Activated gamma-delta T cell treated with Interleukin-2 at 50 U/mL for 16 hours (primary cell): ENCODE measurements around the gene IDUA.
"Not testable (repeated sequence)": the region's sequence is repeated elsewhere in the genome, so short reads cannot be mapped to it uniquely, and the experiment has no call there.

Experiments used
- DNase-seq: peaks from one replicate; pipeline ENCODE4 v3.0.0-alpha.2; 2020

The IDUA gene

GRCh38 chr4:986879-987623, at the start of gene IDUA:
IDUA (plus strand) TSS chr4:987044; CDS start chr4:987085, 41 bp downstream.
- peak; percentile 86 for DNase-seq

GRCh38 chr4:939508-939907, 47.3 kb upstream of the IDUA start:
- not testable (repeated sequence) for DNase-seq

GRCh38 chr4:945274-946102, 41.4 kb upstream of the IDUA start:
- no peak for DNase-seq

GRCh38 chr4:946103-946450, 40.8 kb upstream of the IDUA start:
- DNase-seq = no peak

- no peak for DNase-seq
Observed at GRCh38 chr4:946517-947471, 40.0 kb upstream of the IDUA start.

- DNase-seq = no peak
Observed at GRCh38 chr4:947491-947971, 39.3 kb upstream of the IDUA start.

GRCh38 chr4:948101-948935, 38.5 kb upstream of the IDUA start:
- DNase-seq = no peak

- DNase-seq = no peak
Observed at GRCh38 chr4:948936-949300, 37.9 kb upstream of the IDUA start.

- DNase-seq = no peak
Observed at GRCh38 chr4:949656-950055, 37.2 kb upstream of the IDUA start.

GRCh38 chr4:950136-951020, 36.5 kb upstream of the IDUA start:
- no peak for DNase-seq

- no peak for DNase-seq
Observed at GRCh38 chr4:951186-951585, 35.7 kb upstream of the IDUA start.

- no peak for DNase-seq
Observed at GRCh38 chr4:951594-952468, 35.0 kb upstream of the IDUA start.

GRCh38 chr4:952881-953573, 33.8 kb upstream of the IDUA start:
- no peak for DNase-seq

GRCh38 chr4:953574-953915, 33.3 kb upstream of the IDUA start:
- no peak for DNase-seq

- no peak for DNase-seq
Observed at GRCh38 chr4:954211-955020, 32.4 kb upstream of the IDUA start.

- no peak for DNase-seq
Observed at GRCh38 chr4:955161-955921, 31.5 kb upstream of the IDUA start.

GRCh38 chr4:955931-956381, 30.9 kb upstream of the IDUA start:
- no peak for DNase-seq
